Prostate gland (tissue), 2 donors: ENCODE results near the gene OR6N1.

ENCODE experiments used
- CTCF ChIP-seq, 4 experiments: fragments of 200-600 bp in 2 of 4; fragments of 450-650 bp in 2 of 4; sonication (generic) in 2 of 4; IDR thresholded peaks; 1 replicate in 3 of 4; 2 replicates in 1 of 4; pipeline ENCODE4 v1.5.1; 2016 to 2019; ENCODE audit warnings: antibody characterized with exemption in 4 of 4, mild to moderate bottlenecking in 2 of 4, moderate library complexity in 2 of 4
- POLR2A ChIP-seq: fragments of 450-650 bp; IDR thresholded peaks from one replicate; pipeline ENCODE4 v1.6.1; 2016; ENCODE audit warnings: antibody characterized with exemption, mild to moderate bottlenecking
- POLR2AphosphoS5 ChIP-seq: sonication (generic); formaldehyde crosslinking; IDR thresholded peaks from one replicate; pipeline ENCODE4 v1.6.1; 2017; ENCODE audit warnings: antibody characterized with exemption

GRCh38 chr1:158810311-158810710 lies 38.3 kb upstream of the OR6N1 start:
- TF ChIP-seq CTCF (IDR thresholded peaks at IDR 0.05) (no peak), POLR2AphosphoS5 (no peak), POLR2A (no peak)
